ENCODE results near the gene LACRT.

DNA sequence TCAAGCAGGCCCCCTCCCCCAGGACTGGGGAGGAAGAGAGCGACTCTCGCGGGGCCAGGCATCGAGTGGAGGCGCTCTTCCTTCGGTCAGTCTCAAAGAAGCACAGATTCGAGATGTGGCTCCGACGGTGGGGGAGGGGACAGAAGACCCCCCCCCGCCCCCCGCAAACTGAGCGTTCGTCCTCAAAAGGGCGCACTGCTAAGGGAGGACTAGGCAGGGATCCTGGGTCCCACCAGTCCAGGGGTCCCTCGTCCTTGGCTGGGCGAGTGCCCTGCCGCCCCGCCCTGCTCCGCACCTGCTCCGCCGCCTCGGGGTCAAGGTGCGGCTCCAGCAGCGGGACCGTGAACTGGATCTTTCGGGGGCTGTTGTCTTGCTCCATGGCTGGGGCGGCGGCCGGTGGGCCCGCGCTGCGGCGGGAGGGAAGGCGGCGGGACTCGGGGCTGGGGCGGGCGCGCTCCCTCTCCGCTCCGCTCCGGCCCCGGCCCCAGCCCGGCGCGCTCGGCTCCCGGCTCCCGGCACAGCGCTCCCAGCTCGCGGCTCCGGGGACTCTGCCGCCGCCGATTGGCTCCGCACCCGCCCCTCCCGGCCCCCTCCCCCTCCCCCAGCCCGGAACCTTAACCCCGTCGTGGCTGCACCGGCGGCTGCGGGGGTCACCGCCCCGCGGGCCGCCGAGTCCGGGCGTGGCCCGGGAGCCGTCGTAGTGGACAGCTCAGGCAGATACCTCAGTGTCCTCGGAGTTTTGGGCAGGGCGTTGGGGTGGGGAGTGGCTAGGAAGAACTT, 46.4 kb downstream of the LACRT start, which contains the start of gene PPP1R1A:
- TF ChIP-seq, protein P1, sequence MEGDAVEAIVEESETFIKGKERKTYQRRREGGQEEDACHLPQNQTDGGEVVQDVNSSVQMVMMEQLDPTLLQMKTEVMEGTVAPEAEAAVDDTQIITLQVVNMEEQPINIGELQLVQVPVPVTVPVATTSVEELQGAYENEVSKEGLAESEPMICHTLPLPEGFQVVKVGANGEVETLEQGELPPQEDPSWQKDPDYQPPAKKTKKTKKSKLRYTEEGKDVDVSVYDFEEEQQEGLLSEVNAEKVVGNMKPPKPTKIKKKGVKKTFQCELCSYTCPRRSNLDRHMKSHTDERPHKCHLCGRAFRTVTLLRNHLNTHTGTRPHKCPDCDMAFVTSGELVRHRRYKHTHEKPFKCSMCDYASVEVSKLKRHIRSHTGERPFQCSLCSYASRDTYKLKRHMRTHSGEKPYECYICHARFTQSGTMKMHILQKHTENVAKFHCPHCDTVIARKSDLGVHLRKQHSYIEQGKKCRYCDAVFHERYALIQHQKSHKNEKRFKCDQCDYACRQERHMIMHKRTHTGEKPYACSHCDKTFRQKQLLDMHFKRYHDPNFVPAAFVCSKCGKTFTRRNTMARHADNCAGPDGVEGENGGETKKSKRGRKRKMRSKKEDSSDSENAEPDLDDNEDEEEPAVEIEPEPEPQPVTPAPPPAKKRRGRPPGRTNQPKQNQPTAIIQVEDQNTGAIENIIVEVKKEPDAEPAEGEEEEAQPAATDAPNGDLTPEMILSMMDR (IDR thresholded peaks at IDR 0.05): no peak
- TF ChIP-seq POLR2A (IDR thresholded peaks at IDR 0.05): no peak

All from body of pancreas (tissue), 4 donors.